Fibroblast of skin of left quadriceps (primary cell): Measurements from ENCODE around the gene POLR3A.

ENCODE experiments used
- DNase-seq, 2 experiments: peaks; one replicate each; pipeline ENCODE4 v3.0.0-alpha.2; 2013; ENCODE audit warnings: low read depth in 2 of 2

POLR3A gene

GRCh38 chr10:77946084-77946483 lies 83.2 kb downstream of the POLR3A start:
- DNase-seq: no peak

- peak; percentile 99 for DNase-seq
Observed at GRCh38 chr10:77944519-77944918, 84.8 kb downstream of the POLR3A start.

- DNase-seq: peak; percentile 87 to 89
Observed at GRCh38 chr10:77943121-77943901, 86.0 kb downstream of the POLR3A start.

GRCh38 chr10:77941790-77942189 lies 87.5 kb downstream of the POLR3A start:
- DNase-seq: no peak

GRCh38 chr10:77940627-77941026 lies 88.7 kb downstream of the POLR3A start:
- DNase-seq: no peak

- DNase-seq: no peak
Observed at GRCh38 chr10:77940225-77940624, 89.1 kb downstream of the POLR3A start.

- peak in 1 of 2 experiments; percentile 38 for DNase-seq
Observed at GRCh38 chr10:77939561-77940001, 89.7 kb downstream of the POLR3A start.

GRCh38 chr10:77936697-77937567 lies 92.4 kb downstream of the POLR3A start:
- no peak for DNase-seq

- no peak for DNase-seq
Observed at GRCh38 chr10:77932016-77932715, 97.1 kb downstream of the POLR3A start.

- no peak for DNase-seq
Observed at GRCh38 chr10:77927402-77928246, 101.7 kb downstream of the POLR3A start.

- no peak for DNase-seq
Observed at GRCh38 chr10:77926566-77927401, 102.5 kb downstream of the POLR3A start, which contains the start of gene DLG5. TSS of gene DLG5 (minus strand) at chr10:77926755. CDS start at chr10:77926520, 235 bp downstream.

GRCh38 chr10:77925795-77926565 lies 103.3 kb downstream of the POLR3A start:
- DNase-seq: no peak

- DNase-seq: no peak
Observed at GRCh38 chr10:77925410-77925794, 103.9 kb downstream of the POLR3A start.

GRCh38 chr10:77922566-77923179 lies 106.6 kb downstream of the POLR3A start:
- DNase-seq: no peak

- DNase-seq: no peak
Observed at GRCh38 chr10:77922055-77922454, 107.3 kb downstream of the POLR3A start.

- DNase-seq: no peak
Observed at GRCh38 chr10:77921395-77921794, 107.9 kb downstream of the POLR3A start.

- no peak for DNase-seq
Observed at GRCh38 chr10:77920495-77920894, 108.8 kb downstream of the POLR3A start.

- DNase-seq: peak; percentile 55 to 61
Observed at GRCh38 chr10:77919713-77920108, 109.6 kb downstream of the POLR3A start.
